K562 (cell line): ENCODE results near the gene E2F2. TPM values are rescaled to one million over a fixed set of nuclear protein-coding genes. Genes with fewer than 3 reads are reported as not detected.
A peak's percentile ranks its signal among the peaks of the same experiment; 100 is the strongest.

Source experiments
- ATAC-seq: fragments of 200-7000 bp; cut with Tn5 transposase; 3 replicates; pipeline ENCODE4 v1.9.1; 2020; ENCODE audit warnings: moderate library complexity
- BruUV-seq: library from RNA; stranded (reverse); fragments of 400-500 nt; replicated peaks from 2 replicates; lab custom pipeline; 2021; lab: Mats Ljungman, UMichigan
- CTCF ChIA-PET: fragments of 300-600 bp; formaldehyde crosslinking; extraction: SDS; loops from one replicate; lab custom pipeline; 2021; ENCODE audit warnings: low intra/inter-chr PET ratio; lab: Yijun Ruan, JAX
- POLR2A ChIA-PET: fragments of 300-600, 350-650 bp; sonication (Branson Sonifier 250); formaldehyde crosslinking; extraction: SDS; loops from one replicate; lab custom pipeline; 2021; ENCODE audit warnings: antibody characterized with exemption, inconsistent platforms; lab: Yijun Ruan, JAX
- DNase-seq, 4 experiments: peaks; one replicate each; pipeline versions ENCODE4 v3.0.0 to v3.0.0-alpha.2; 2011 to 2018; ENCODE audit warnings: low spot score in 3 of 4, mixed read lengths in 3 of 4; ENCODE audit errors: extremely low read depth in 1 of 4
- FAIRE-seq: peaks from 2 replicates; lab custom pipeline; 2011; peaks lifted over from hg19 to GRCh38; lab: Jason Lieb, UNC
- H2AFZ ChIP-seq: 2 replicates; pipeline ENCODE4 v1.6.0; 2011; ENCODE audit warnings: low read depth, low read length, control low read depth, inconsistent platforms
- H3K27ac ChIP-seq: fragments of 200-600 bp; 3 replicates; pipeline ENCODE4 v1.8.0; 2011; ENCODE audit warnings: low read depth, mild to moderate bottlenecking, control low read depth, inconsistent platforms, low read length, moderate library complexity, mixed read lengths; ENCODE audit errors: extremely low read depth
- H3K27me3 ChIP-seq, 2 experiments: fragments of 300-600 bp in 1 of 2; 2 replicates in 1 of 2; 3 replicates in 1 of 2; pipeline versions ENCODE4 v1.6.0 to v1.8.0; 2011; ENCODE audit warnings: inconsistent platforms in 2 of 2, low read length in 2 of 2, mild to moderate bottlenecking in 1 of 2, mixed read lengths in 1 of 2, moderate library complexity in 1 of 2; ENCODE audit not compliant: control insufficient read depth in 2 of 2, insufficient read depth in 2 of 2
- H3K36me3 ChIP-seq: fragments of 300-600 bp; 3 replicates; pipeline ENCODE4 v1.8.0; 2011; ENCODE audit warnings: mild to moderate bottlenecking, low read length, inconsistent platforms; ENCODE audit not compliant: control insufficient read depth, insufficient read depth
- H3K4me1 ChIP-seq, 2 experiments: fragments of 200-600 bp in 1 of 2; replicated peaks in 1 of 2; 2 replicates in 1 of 2; 3 replicates in 1 of 2; pipeline versions ENCODE4 v1.5.1 to v1.8.0; 2011; ENCODE audit warnings: inconsistent platforms in 2 of 2, low read length in 2 of 2, mild to moderate bottlenecking in 1 of 2, mixed read lengths in 1 of 2, moderate library complexity in 1 of 2; ENCODE audit not compliant: control insufficient read depth in 2 of 2, insufficient read depth in 2 of 2
- H3K4me2 ChIP-seq: 2 replicates; pipeline ENCODE4 v1.6.1; 2011; ENCODE audit warnings: low read length, control low read depth, inconsistent platforms, mixed read lengths; ENCODE audit not compliant: insufficient read depth
- H3K4me3 ChIP-seq: fragments of 200-600 bp; sonication (generic), shearing (Covaris generic); 2 replicates; pipeline ENCODE4 v1.5.1; 2016; ENCODE audit warnings: control low read depth, inconsistent platforms
- H3K79me2 ChIP-seq: fragments of 200-600 bp; 3 replicates; pipeline ENCODE4 v1.8.0; 2011; ENCODE audit warnings: low read length, inconsistent platforms; ENCODE audit not compliant: control insufficient read depth, insufficient read depth
- H3K9ac ChIP-seq, 2 experiments: 2 replicates each; pipeline versions ENCODE4 v1.6.0 to v1.6.1; 2011; ENCODE audit warnings: low read depth in 2 of 2, low read length in 2 of 2, control low read depth in 1 of 2, inconsistent platforms in 1 of 2, mild to moderate bottlenecking in 1 of 2, mixed read lengths in 1 of 2; ENCODE audit not compliant: insufficient read depth in 1 of 2
- H3K9me1 ChIP-seq: one replicate; pipeline ENCODE4 v1.6.0; 2011; ENCODE audit warnings: inconsistent platforms, mild to moderate bottlenecking, low read length, moderate library complexity; ENCODE audit not compliant: control insufficient read depth, insufficient read depth
- H3K9me3 ChIP-seq: replicated peaks from 2 replicates; pipeline ENCODE4 v1.5.1; 2011; ENCODE audit warnings: low read depth, low read length, inconsistent platforms; ENCODE audit not compliant: control insufficient read depth, insufficient read depth
- H4K20me1 ChIP-seq: replicated peaks from 2 replicates; pipeline ENCODE4 v1.6.1; 2011; ENCODE audit warnings: low read length, inconsistent platforms, mixed read lengths; ENCODE audit not compliant: control insufficient read depth, insufficient read depth
- BRD9 ChIP-seq: fragments of 450-650 bp; IDR thresholded peaks from 2 replicates; pipeline ENCODE4 v1.6.1; 2018; ENCODE audit warnings: low read depth; ENCODE audit not compliant: partially characterized antibody
- ESRRB ChIP-seq: fragments of 250-450 bp; sonication (Bioruptor Pico); IDR thresholded peaks from 2 replicates; pipeline ENCODE4 v1.5.0; 2020; ENCODE audit warnings: mild to moderate bottlenecking, moderate library complexity, borderline replicate concordance
- GABPB1 ChIP-seq: sonication (generic); formaldehyde crosslinking; IDR thresholded peaks from 2 replicates; pipeline ENCODE4 v1.8.0; 2022; ENCODE audit warnings: mild to moderate bottlenecking, missing genetic modification reagents
- NFATC3 ChIP-seq: fragments of 450-650 bp; IDR thresholded peaks from 2 replicates; pipeline ENCODE4 v1.6.1; 2017; ENCODE audit warnings: mild to moderate bottlenecking
- ZNF512 ChIP-seq: IDR thresholded peaks from 2 replicates; pipeline ENCODE4 v1.6.1; 2016; ENCODE audit warnings: missing genetic modification characterization, missing compliant biosample characterization
- WGBS: fragments of 100-300 bp; shearing (Covaris generic); methylation state at CpG from one replicate; pipeline ENCODE4 v1.1.6; 2016; ENCODE audit warnings: low coverage, mixed read lengths; ENCODE audit not compliant: insufficient coverage; ENCODE audit errors: missing lambda C conversion rate; 5-methylcytosine and 5-hydroxymethylcytosine counted together
- in situ Hi-C: fragments of 300-500 bp; cut with MboI; formaldehyde crosslinking; loops from 4 replicates; pipeline ENCODE4 v1.15.0; 2018; ENCODE audit warnings: inconsistent platforms, mixed read lengths
- intact Hi-C: fragments of 100-400 bp; cut with micrococcal nuclease; formaldehyde crosslinking; loops from 2 replicates; pipeline ENCODE4 v1.14.2; 2022
- polyA plus RNA-seq, 8 experiments: library from polyadenylated mRNA; depleted of rRNA in 4 of 8; stranded (reverse) in 5 of 8; unstranded in 3 of 8; fragments of >200 nt; fragmentation: Nextera tagmentation in 2 of 8; fragmentation: Illumina TruSeq in 1 of 8; extraction: Ambion mirVana in 2 of 8; extraction: Trizol in 1 of 8; gene quantifications; 2 replicates each; pipeline versions ENCODE4 v1.2.1 to v1.2.3, GENCODE V29; 2011 to 2014; ENCODE audit warnings: inconsistent platforms in 1 of 8, missing spikeins in 1 of 8
- total RNA-seq, 7 experiments: library from RNA; depleted of rRNA in 6 of 7; stranded (reverse); fragments of >200 nt in 6 of 7; fragmentation: Illumina TruSeq in 2 of 7; extraction: Trizol in 2 of 7; gene quantifications; 2 replicates each; pipeline versions ENCODE4 v1.2.1 to v1.2.3, GENCODE V29; 2011 to 2021; ENCODE audit warnings: low replicate concordance in 1 of 7

The E2F2 gene
- total and polyA plus RNA-seq, 9 of the 15 experiments (the other 6 are each of a cell fraction or from before 2014, with no cell fraction given), result 3.1 to 25.3 (median 11.4) TPM

GRCh38 chr1:23479666-23479941, 51.4 kb downstream of the E2F2 start:
- no peaks in the 10 kb centered on the region for H3K27me3 ChIP-seq
- no peaks in the 10 kb centered on the region for H3K9me3 ChIP-seq
- TF ChIP-seq ZNF512 (tag), result peak; percentile 69; the same call in 1 of the 2 replicates
- TF ChIP-seq GABPB1, result no peak
- no peak for TF ChIP-seq ESRRB (CRISPR knock-in tag)
- TF ChIP-seq BRD9, result peak; percentile 5
- 0 out of 2 replicates have a peak, but pooled peaks have one; percentile 15 for TF ChIP-seq NFATC3
- peak overlapping the region; percentile 75; the same call in 2 of the 3 replicates for H3K27ac ChIP-seq
- FAIRE-seq (no peak), DNase-seq (no peak), ATAC-seq (no peak)
- in situ Hi-C loops, result no loop called here
- intact Hi-C loops, result no loop called here
- H3K4me1 ChIP-seq, result peaks cover 28 to 32% of the 10 kb centered on the region in 2 experiments
- 53% methylated on average over 2 of the region's 2 CpGs for WGBS
- peaks cover 5% of the 10 kb centered on the region; the same call in 1 of the 3 replicates for H3K36me3 ChIP-seq
- POLR2A ChIA-PET, result interaction anchor here (0.6 to 1.0 kb wide), 5 partner anchors 28 to 993 kb away, joined by 3 read pairs; no protein-coding TSS in a partner anchor
- no peaks in the 10 kb centered on the region for H3K9me1 ChIP-seq
- CTCF ChIA-PET, result no interaction called here
- no peak overlapping the region for H3K4me2 ChIP-seq
- H2AFZ ChIP-seq, result no peak overlapping the region; the same call in 1 of the 2 replicates
- H3K9ac ChIP-seq, result peak overlapping the region in 1 of 2 experiments; percentile 55; a peak in 2 of 4 replicates
- H4K20me1 ChIP-seq, result 0 out of 2 replicates have a peak, but pooled peaks cover 3% of the 10 kb centered on the region
- no peak overlapping the region for H3K4me3 ChIP-seq
- no TSS peak for BruUV-seq
- H3K79me2 ChIP-seq, result peaks cover 12% of the 10 kb centered on the region; the same call in 2 of the 3 replicates
